AG04450 (cell line): ENCODE measurements around the gene CDH13. TPM values are rescaled to one million over a fixed set of nuclear protein-coding genes. Genes with fewer than 3 reads are reported as not detected.

Experiments used
- CTCF ChIA-PET: fragments of 300-600, 350-600 bp; formaldehyde crosslinking; extraction: SDS; loops from one replicate; lab custom pipeline; 2022; ENCODE audit warnings: antibody characterized with exemption, inconsistent platforms; lab: Charles Lee
- POLR2A ChIA-PET: fragments of 350-600 bp; formaldehyde crosslinking; extraction: SDS; loops from one replicate; lab custom pipeline; 2021; ENCODE audit warnings: antibody characterized with exemption, inconsistent platforms; lab: Yijun Ruan, JAX
- DNase-seq: peaks from one replicate; pipeline ENCODE4 v3.0.0-alpha.2; 2011; ENCODE audit warnings: low read depth, low spot score
- H3K27ac ChIP-seq: one replicate; pipeline ENCODE4 v1.5.1; 2012; ENCODE audit warnings: low read depth, low read length, control low read depth
- H3K27me3 ChIP-seq: one replicate; pipeline ENCODE4 v1.6.0; 2012; ENCODE audit warnings: low read length; ENCODE audit not compliant: control insufficient read depth, insufficient read depth
- H3K4me3 ChIP-seq: 2 replicates; pipeline ENCODE4 v1.5.1; 2011; ENCODE audit warnings: mild to moderate bottlenecking, low read depth, low read length, control low read depth
- H3K9me3 ChIP-seq: 2 replicates; pipeline ENCODE4 v1.5.1; 2012; ENCODE audit warnings: low read length; ENCODE audit not compliant: control insufficient read depth, insufficient read depth
- polyA plus RNA-seq: library from polyadenylated mRNA; depleted of rRNA; stranded (reverse); fragments of >200 nt; gene quantifications from 2 replicates; pipeline ENCODE4 v1.2.3, GENCODE V29; 2011
- TF ChIP-seq, protein P1 (sequence below): IDR thresholded peaks from 2 replicates; pipeline ENCODE4 v1.5.1; 2011; ENCODE audit warnings: low read depth, low read length, control low read depth, inconsistent platforms

Gene CDH13
- polyA plus RNA-seq, 1 experiment, result 55.0 TPM

DNA sequence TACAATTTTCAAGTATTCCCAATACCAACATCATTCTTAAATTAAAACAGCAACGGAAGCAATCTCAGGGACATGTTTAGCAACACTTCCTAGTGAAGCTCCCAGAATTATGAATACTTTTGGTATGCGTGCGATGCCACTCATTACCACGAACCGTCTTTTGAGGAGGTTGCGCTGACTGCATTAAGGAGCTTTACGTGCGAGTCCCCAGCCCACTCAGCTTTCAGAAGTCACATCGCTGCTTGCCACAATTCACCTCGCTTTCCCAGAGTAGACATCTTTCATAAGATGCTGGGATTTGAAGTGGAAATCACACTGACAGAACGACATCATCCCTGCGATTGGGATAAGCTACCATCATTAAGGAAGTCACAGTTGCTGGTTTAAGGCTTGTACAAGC lies 739.5 kb downstream of the CDH13 start:
- CTCF ChIA-PET, result interaction anchor here (3.1 kb wide), 1 partner anchor 10 kb away, joined by 23 read pairs; no protein-coding TSS in a partner anchor
- TF ChIP-seq, protein P1, sequence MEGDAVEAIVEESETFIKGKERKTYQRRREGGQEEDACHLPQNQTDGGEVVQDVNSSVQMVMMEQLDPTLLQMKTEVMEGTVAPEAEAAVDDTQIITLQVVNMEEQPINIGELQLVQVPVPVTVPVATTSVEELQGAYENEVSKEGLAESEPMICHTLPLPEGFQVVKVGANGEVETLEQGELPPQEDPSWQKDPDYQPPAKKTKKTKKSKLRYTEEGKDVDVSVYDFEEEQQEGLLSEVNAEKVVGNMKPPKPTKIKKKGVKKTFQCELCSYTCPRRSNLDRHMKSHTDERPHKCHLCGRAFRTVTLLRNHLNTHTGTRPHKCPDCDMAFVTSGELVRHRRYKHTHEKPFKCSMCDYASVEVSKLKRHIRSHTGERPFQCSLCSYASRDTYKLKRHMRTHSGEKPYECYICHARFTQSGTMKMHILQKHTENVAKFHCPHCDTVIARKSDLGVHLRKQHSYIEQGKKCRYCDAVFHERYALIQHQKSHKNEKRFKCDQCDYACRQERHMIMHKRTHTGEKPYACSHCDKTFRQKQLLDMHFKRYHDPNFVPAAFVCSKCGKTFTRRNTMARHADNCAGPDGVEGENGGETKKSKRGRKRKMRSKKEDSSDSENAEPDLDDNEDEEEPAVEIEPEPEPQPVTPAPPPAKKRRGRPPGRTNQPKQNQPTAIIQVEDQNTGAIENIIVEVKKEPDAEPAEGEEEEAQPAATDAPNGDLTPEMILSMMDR, result no peak
- DNase-seq, result no peak
- no peaks in the 10 kb centered on the region for H3K27me3 ChIP-seq
- H3K27ac ChIP-seq, result no peak overlapping the region
- no peaks in the 10 kb centered on the region for H3K9me3 ChIP-seq
- no peak overlapping the region for H3K4me3 ChIP-seq
- POLR2A ChIA-PET, result no interaction called here

DNA sequence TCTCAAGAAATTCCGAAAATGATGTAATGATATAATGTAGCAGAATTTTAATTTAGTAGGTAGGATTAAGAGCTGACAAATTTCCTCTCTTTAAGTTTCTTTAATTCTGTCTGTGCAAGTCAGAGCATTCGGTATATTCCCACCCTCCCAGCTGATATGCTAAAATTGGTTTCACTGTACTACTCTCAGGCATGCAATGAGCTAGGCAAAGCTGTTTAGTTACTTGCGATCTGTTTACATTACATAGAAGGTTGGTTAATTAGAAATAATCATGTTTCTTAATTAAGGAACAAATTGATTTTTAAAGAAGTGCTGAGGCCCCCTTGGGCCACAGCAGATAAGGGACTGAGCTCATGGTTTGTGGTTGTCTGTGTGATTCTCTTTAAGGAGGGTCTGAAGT lies 748.2 kb downstream of the CDH13 start:
- Histone ChIP-seq H3K27me3 (no peaks in the 10 kb centered on the region), H3K9me3 (no peaks in the 10 kb centered on the region), H3K27ac (no peak overlapping the region), H3K4me3 (no peak overlapping the region)
- no peak for DNase-seq
- ChIA-PET POLR2A (no interaction called here), CTCF (interaction anchor here (0.7 to 1.3 kb wide), 2 partner anchors 18 to 160 kb away, joined by 3 to 4 read pairs; no protein-coding TSS in a partner anchor)
- TF ChIP-seq, protein P1, result no peak

DNA sequence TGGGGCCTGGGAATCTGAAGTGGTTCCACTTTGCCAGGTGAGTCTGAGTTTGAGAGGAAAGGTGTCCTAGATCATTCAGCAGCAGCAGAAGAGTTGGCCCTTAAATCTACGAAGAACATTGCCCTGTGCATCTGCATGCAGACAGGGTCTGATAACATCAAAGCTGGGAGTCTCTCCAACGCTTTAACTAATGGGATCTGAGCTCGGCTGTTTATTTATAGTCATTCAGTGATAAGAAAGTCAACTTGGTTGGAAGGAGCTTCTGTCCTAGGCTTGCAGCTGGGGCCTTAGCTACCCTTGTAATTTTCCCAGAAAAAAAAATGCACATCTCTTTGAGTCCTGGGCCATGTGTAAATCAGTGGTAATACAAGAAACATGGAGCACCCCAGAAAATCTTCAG lies 763.0 kb downstream of the CDH13 start:
- Histone ChIP-seq H3K4me3 (no peak overlapping the region), H3K9me3 (no peaks in the 10 kb centered on the region), H3K27me3 (no peaks in the 10 kb centered on the region), H3K27ac (no peak overlapping the region)
- TF ChIP-seq, protein P1, result no peak
- ChIA-PET CTCF (interaction anchor here (1.5 kb wide), 1 partner anchor 33 kb away, joined by 4 read pairs; no protein-coding TSS in a partner anchor), POLR2A (no interaction called here)
- DNase-seq, result no peak

DNA sequence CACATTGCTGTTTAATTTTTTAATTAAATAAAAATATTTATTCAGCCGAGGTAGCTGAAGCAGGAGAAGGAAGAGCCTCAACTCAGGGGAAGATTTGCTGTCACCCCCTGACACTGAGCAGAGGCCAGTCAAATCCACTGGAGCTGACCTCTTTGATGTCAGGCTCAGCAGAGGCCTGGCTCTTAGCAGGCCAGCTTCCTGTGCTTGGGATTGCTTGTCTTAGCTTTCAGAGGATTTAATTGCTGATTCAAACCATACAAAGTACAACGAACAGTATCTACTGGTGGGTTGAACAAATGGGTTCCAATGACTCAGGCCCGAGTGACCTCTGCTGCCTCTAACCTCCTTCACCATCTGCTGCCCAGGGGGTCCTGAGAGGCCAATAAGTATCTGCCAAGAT lies 764.0 kb downstream of the CDH13 start:
- TF ChIP-seq, protein P1, result no peak
- Histone ChIP-seq H3K27ac (no peak overlapping the region), H3K4me3 (no peak overlapping the region), H3K27me3 (no peaks in the 10 kb centered on the region), H3K9me3 (no peaks in the 10 kb centered on the region)
- POLR2A ChIA-PET, result no interaction called here
- CTCF ChIA-PET, result no interaction called here
- DNase-seq, result no peak

DNA sequence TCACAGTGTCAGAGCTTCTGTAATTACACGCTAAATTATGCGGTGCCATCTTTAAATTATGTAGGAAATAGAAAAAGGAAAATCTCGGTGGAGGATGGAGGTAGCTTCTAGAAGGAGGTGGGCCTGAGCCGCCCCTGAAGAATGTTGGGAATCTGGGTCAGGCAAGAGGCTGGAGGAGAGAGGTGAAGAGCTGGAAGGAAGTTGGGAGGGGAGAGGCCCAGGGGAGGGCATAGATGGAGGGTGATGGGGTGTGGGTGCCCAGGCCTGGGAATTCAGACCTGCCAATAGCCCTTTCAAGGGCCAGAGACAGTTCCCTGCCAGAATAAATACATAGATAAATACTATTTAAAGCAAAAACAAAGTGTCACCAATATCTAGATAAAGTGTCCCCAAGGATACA lies 766.0 kb downstream of the CDH13 start:
- POLR2A ChIA-PET, result no interaction called here
- no peak for DNase-seq
- Histone ChIP-seq H3K9me3 (no peaks in the 10 kb centered on the region), H3K27me3 (no peaks in the 10 kb centered on the region), H3K27ac (no peak overlapping the region), H3K4me3 (no peak overlapping the region)
- TF ChIP-seq, protein P1, result no peak
- CTCF ChIA-PET, result interaction anchor here (0.6 kb wide), 1 partner anchor 13 kb away, joined by 3 read pairs; no protein-coding TSS in a partner anchor
